Mesothelial cell of epicardium (in vitro differentiated cells): ENCODE results near the gene KIAA2012. TPM values are rescaled to one million over a fixed set of nuclear protein-coding genes. Genes with fewer than 3 reads are reported as not detected.

Experiments
- DNase-seq, 2 experiments: peaks; one replicate each; pipeline ENCODE4 v3.0.0; 2021; ENCODE audit warnings: low spot score in 2 of 2; ENCODE audit not compliant: unreplicated experiment in 2 of 2
- H3K27ac Mint-ChIP-seq: 2 replicates; pipeline ENCODE4 v1.8.0; 2021; ENCODE audit warnings: mixed read lengths
- H3K27me3 Mint-ChIP-seq: 2 replicates; pipeline ENCODE4 v1.8.0; 2021; ENCODE audit warnings: low read depth, mixed read lengths
- H3K36me3 Mint-ChIP-seq: 2 replicates; pipeline ENCODE4 v1.8.0; 2021; ENCODE audit warnings: mixed read lengths
- H3K4me1 Mint-ChIP-seq: 2 replicates; pipeline ENCODE4 v1.8.0; 2021; ENCODE audit warnings: mixed read lengths
- H3K4me3 Mint-ChIP-seq: 2 replicates; pipeline ENCODE4 v1.8.0; 2021; ENCODE audit warnings: mild to moderate bottlenecking, moderate library complexity, mixed read lengths
- H3K9me3 Mint-ChIP-seq: 2 replicates; pipeline ENCODE4 v1.8.0; 2021; ENCODE audit warnings: mixed read lengths
- total RNA-seq: library from RNA; stranded (reverse); gene quantifications from 3 replicates; pipeline ENCODE4 v1.2.1, GENCODE V29; 2021
- TF ChIP-seq, protein P1 (sequence below): fragments of 200-600 bp; sonication (generic); IDR thresholded peaks from one replicate; pipeline ENCODE4 v1.5.0; 2021; ENCODE audit warnings: antibody characterized with exemption; ENCODE audit not compliant: unreplicated experiment

The KIAA2012 gene
- total RNA-seq, 1 donor from 2014 or later = 0.45 TPM

DNA sequence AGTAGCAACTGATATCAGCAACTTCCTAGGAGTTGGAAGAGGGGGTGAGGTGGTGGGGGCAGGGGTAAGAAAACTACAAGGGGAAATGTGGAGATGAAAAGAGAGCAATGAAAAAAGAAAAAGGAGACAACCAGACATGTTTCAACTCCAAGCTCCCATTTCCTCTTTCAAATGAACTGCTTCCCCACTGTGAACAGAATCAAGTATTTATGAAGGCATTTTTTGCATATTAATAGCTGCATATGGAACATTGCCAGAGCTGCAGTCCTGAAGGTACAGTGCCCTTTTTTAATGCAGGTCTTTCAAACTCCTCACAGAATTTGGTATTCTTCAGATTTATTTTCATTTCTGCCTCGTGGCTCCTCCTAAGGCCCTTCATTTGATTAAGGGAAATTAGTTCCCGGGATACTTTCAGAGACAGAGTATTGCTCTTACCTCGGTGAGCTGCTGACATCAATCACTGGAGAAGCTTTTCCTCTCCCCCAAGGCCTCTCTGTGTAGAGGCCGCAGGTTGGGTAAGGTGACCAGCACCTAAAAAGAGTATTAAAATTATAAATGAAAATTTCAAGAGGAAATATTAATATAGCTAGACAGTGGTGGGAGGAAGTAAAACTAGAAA lies 68.4 kb downstream of the KIAA2012 start:
- peak overlapping the region; percentile 91 for H3K27ac Mint-ChIP-seq
- no peak for DNase-seq
- no peaks in the 10 kb centered on the region for H3K9me3 Mint-ChIP-seq
- H3K36me3 Mint-ChIP-seq = no peaks in the 10 kb centered on the region
- no peak overlapping the region for H3K4me3 Mint-ChIP-seq
- H3K4me1 Mint-ChIP-seq = peaks cover 44% of the 10 kb centered on the region
- TF ChIP-seq, protein P1, sequence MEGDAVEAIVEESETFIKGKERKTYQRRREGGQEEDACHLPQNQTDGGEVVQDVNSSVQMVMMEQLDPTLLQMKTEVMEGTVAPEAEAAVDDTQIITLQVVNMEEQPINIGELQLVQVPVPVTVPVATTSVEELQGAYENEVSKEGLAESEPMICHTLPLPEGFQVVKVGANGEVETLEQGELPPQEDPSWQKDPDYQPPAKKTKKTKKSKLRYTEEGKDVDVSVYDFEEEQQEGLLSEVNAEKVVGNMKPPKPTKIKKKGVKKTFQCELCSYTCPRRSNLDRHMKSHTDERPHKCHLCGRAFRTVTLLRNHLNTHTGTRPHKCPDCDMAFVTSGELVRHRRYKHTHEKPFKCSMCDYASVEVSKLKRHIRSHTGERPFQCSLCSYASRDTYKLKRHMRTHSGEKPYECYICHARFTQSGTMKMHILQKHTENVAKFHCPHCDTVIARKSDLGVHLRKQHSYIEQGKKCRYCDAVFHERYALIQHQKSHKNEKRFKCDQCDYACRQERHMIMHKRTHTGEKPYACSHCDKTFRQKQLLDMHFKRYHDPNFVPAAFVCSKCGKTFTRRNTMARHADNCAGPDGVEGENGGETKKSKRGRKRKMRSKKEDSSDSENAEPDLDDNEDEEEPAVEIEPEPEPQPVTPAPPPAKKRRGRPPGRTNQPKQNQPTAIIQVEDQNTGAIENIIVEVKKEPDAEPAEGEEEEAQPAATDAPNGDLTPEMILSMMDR = no peak
- no peaks in the 10 kb centered on the region for H3K27me3 Mint-ChIP-seq

DNA sequence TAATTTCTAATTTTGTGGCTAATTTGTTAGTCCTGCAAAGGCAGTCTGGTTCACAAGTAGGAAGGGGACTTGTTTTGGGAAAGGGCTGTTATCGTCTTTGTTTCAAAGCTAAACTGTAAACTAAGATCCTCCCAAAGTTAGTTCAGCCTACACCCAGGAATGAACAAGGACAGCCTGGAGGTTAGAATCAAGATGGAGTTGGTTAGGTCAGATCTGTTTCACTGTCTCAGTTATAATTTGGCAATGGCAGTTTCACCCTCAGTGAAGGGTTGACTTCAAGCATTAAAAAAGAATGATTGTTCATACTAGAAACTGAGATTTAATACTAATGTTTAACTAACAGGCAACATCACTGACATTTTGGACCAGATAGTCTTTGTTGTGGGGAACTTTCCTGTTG lies 69.5 kb downstream of the KIAA2012 start:
- Mint-ChIP-seq H3K36me3 (no peaks in the 10 kb centered on the region), H3K4me3 (no peak overlapping the region)

DNA sequence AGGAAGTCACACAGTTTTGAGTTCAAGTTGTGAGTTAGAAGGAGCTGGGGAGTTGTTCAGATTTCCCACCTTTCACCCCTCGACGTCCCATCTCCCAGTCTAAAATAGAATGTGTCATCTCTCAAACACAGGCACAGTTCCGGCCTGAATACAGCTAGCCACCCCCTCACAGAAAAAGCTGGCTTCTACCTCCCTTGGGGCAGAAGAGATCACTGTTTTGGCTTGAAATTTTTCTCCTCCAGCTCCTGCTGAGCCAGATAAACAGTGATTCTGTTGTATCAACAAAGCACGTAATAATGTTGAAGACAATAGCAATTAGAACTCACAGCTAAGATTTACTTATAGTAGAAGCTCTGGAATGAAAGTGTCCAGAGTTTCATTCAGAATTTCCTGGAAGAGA lies 74.7 kb downstream of the KIAA2012 start:
- no peaks in the 10 kb centered on the region for H3K36me3 Mint-ChIP-seq
- no peak overlapping the region for H3K4me3 Mint-ChIP-seq
- no peaks in the 10 kb centered on the region for H3K27me3 Mint-ChIP-seq
- DNase-seq = no peak
- no peak overlapping the region for H3K27ac Mint-ChIP-seq
- no peaks in the 10 kb centered on the region for H3K9me3 Mint-ChIP-seq
- H3K4me1 Mint-ChIP-seq = peaks cover 53% of the 10 kb centered on the region
- TF ChIP-seq, protein P1 = no peak

More for the DNA sequence above, 69.5 kb downstream of the KIAA2012 start:
- H3K27me3 Mint-ChIP-seq = no peaks in the 10 kb centered on the region
- no peaks in the 10 kb centered on the region for H3K9me3 Mint-ChIP-seq
- no peak overlapping the region for H3K27ac Mint-ChIP-seq
- H3K4me1 Mint-ChIP-seq = peaks cover 47% of the 10 kb centered on the region
- TF ChIP-seq, protein P1 = no peak
- no peak for DNase-seq

DNA sequence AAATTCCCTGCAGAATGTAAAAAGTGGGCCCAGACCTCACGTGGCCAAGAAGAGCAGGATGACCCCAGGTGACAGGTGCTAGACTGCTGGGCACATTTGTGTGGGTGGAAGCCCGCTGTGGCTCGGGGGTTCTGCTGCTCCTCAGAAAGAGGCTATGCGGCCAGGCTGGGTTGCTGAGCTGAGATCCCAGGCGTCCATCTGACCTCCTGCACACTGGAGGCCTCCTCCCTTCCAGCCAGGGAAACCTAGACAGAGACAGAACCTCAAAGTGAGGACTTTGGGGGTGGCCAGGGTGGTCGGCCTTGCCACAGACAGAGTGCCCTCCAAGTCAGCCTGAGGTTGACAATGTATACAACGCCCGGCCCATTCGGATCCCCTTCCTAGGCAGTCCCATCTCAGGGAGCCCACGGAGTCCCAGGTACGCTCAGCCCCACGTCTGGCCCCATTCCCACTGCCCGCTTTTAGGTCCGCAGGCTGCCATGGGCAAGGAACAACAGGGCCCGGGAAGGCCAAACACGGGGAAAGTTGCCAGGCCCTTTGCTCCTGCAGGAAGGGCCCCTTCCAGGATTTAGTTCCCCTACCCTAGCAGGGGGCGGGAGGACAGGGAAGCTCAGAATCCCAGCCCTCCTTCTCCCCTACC lies 75.6 kb downstream of the KIAA2012 start:
- TF ChIP-seq, protein P1 = no peak
- DNase-seq = no peak
- Mint-ChIP-seq H3K27me3 (no peaks in the 10 kb centered on the region), H3K9me3 (no peaks in the 10 kb centered on the region), H3K36me3 (no peaks in the 10 kb centered on the region), H3K4me1 (peaks cover 56% of the 10 kb centered on the region), H3K27ac (no peak overlapping the region), H3K4me3 (no peak overlapping the region)

DNA sequence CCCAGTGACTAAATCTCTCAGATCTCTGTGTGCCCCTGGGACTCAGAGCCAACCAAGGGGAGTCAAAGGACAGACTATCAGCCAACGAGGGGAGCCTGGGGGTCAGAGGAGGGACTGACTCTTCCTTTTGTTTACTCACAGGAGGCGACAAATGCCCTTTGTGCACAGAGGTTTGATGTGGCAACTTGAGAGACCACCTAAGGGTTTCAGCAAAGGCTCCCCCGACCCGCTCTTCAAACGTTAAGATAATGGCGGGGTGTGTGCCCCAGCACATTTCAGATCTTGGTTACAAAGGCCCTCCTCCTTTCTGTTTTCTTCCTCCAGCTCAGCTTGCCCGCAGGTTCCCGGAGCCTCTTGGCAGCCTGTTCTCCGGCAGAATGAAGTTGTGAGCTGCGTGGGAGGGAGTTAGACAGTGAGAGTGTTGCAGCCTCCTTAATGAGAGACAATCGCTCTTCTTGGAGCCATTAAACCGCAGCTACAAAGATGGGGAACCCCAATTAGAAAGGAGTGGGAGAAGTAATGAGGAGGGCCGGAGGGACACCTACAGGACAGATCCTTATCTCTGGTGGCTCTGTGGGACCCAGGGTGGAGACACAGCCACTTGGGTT lies 76.2 kb downstream of the KIAA2012 start:
- no peaks in the 10 kb centered on the region for H3K9me3 Mint-ChIP-seq
- DNase-seq = no peak
- no peaks in the 10 kb centered on the region for H3K36me3 Mint-ChIP-seq
- H3K27me3 Mint-ChIP-seq = no peaks in the 10 kb centered on the region
- H3K4me1 Mint-ChIP-seq = peaks cover 56% of the 10 kb centered on the region
- TF ChIP-seq, protein P1 = no peak
- H3K4me3 Mint-ChIP-seq = no peak overlapping the region
- H3K27ac Mint-ChIP-seq = peak overlapping the region; percentile 56
